NT2/D1 (cell line): ENCODE results near the gene FDCSP.

Experiments used
- SUZ12 ChIP-seq: IDR thresholded peaks from 2 replicates; pipeline ENCODE4 v1.6.1; 2011; ENCODE audit not compliant: insufficient read length, insufficient read depth; ENCODE audit errors: extremely low read depth
- YY1 ChIP-seq: IDR thresholded peaks from 2 replicates; pipeline ENCODE4 v1.6.1; 2011; ENCODE audit not compliant: insufficient read length, insufficient read depth
- ZNF274 ChIP-seq: IDR thresholded peaks from 2 replicates; pipeline ENCODE4 v1.6.1; 2011; ENCODE audit warnings: mild to moderate bottlenecking, low read depth, low read length

DNA sequence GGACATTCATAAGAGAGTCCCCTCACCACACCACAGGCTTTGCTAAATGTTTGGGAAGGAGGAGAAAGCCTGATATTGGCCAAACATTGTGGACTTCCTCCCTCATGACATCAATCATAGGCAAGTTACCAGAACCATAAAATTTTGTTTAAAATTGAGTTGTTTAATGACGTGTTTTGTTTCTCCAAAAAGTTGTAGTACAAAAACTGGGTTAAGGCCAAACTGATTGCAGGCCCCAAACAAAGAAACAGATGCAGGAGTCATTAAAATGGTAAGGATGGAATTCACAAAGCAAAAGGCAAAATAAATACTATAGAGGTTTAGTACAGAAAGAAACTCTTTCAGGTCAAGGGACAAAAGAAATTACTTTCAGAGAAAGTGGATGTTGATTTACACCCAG is 34.3 kb upstream of the FDCSP start:
- TF ChIP-seq ZNF274 = no peak
- no peak for TF ChIP-seq YY1
- no peak for TF ChIP-seq SUZ12
